HepG2 (cell line): Measurements from ENCODE around the gene RHBDF2. TPM values are rescaled to one million over a fixed set of nuclear protein-coding genes. Genes with fewer than 3 reads are reported as not detected.

Source experiments
- DRAP1 ChIP-seq: IDR thresholded peaks from 2 replicates; pipeline ENCODE4 v1.6.1; 2016; ENCODE audit warnings: missing genetic modification reagents, missing compliant biosample characterization
- FOXO1 ChIP-seq: sonication (generic); formaldehyde crosslinking; IDR thresholded peaks from 2 replicates; pipeline ENCODE4 v1.4.0; 2020; ENCODE audit warnings: missing genetic modification reagents
- GATA4 ChIP-seq: sonication (generic); IDR thresholded peaks from 2 replicates; pipeline ENCODE4 v1.6.1; 2016; ENCODE audit warnings: antibody characterized with exemption, low read depth, borderline replicate concordance
- HMG20B ChIP-seq: conservative IDR thresholded peaks from 2 replicates; pipeline ENCODE4 v1.6.1; 2016; ENCODE audit warnings: missing genetic modification reagents, missing compliant biosample characterization
- HMGXB3 ChIP-seq: sonication (generic); formaldehyde crosslinking; IDR thresholded peaks from 2 replicates; pipeline ENCODE4 v1.4.0; 2020; ENCODE audit warnings: missing genetic modification reagents, borderline replicate concordance
- HMGXB4 ChIP-seq, 2 experiments: sonication (generic) in 1 of 2; formaldehyde crosslinking in 1 of 2; IDR thresholded peaks; 2 replicates each; pipeline versions ENCODE4 v1.4.0 to v1.6.1; 2018 to 2020; ENCODE audit warnings: missing genetic modification reagents in 2 of 2, borderline replicate concordance in 1 of 2, low read depth in 1 of 2, mild to moderate bottlenecking in 1 of 2, missing biosample characterization in 1 of 2
- HOXD1 ChIP-seq: sonication (generic); formaldehyde crosslinking; IDR thresholded peaks from 2 replicates; pipeline ENCODE4 v1.5.0; 2020; ENCODE audit warnings: missing genetic modification reagents
- MED13 ChIP-seq: sonication (generic); formaldehyde crosslinking; IDR thresholded peaks from 2 replicates; pipeline ENCODE4 v1.5.0; 2020; ENCODE audit warnings: missing genetic modification reagents
- MIXL1 ChIP-seq: IDR thresholded peaks from 2 replicates; pipeline ENCODE4 v1.6.1; 2016
- MNT ChIP-seq: fragments of 450-650 bp; IDR thresholded peaks from 2 replicates; pipeline ENCODE4 v1.6.1; 2016
- PHB2 ChIP-seq: fragments of 450-650 bp; IDR thresholded peaks from 2 replicates; pipeline ENCODE4 v1.6.1; 2018; ENCODE audit not compliant: partially characterized antibody
- REST ChIP-seq, 2 experiments: IDR thresholded peaks; 2 replicates each; pipeline ENCODE4 v1.6.1; 2011 to 2012; ENCODE audit warnings: low read length in 2 of 2, borderline replicate concordance in 1 of 2, low read depth in 1 of 2, mild to moderate bottlenecking in 1 of 2, moderate library complexity in 1 of 2
- SMAD1 ChIP-seq: sonication (generic); formaldehyde crosslinking; IDR thresholded peaks from 2 replicates; pipeline ENCODE4 v1.4.0; 2020; ENCODE audit warnings: missing genetic modification reagents, low read depth, mild to moderate bottlenecking, borderline replicate concordance
- TCF7L2 ChIP-seq: IDR thresholded peaks from 2 replicates; pipeline ENCODE4 v1.6.1; 2011; ENCODE audit warnings: mild to moderate bottlenecking, low read depth, low read length, moderate library complexity
- TOPORS ChIP-seq: sonication (generic); formaldehyde crosslinking; IDR thresholded peaks from 2 replicates; pipeline ENCODE4 v1.8.0; 2023; ENCODE audit warnings: mild to moderate bottlenecking, missing genetic modification reagents
- U2AF1 ChIP-seq: fragments of 200-400 bp; formaldehyde crosslinking; optimal IDR thresholded peaks from 2 replicates; pipeline ENCODE3; 2017; ENCODE audit warnings: mild to moderate bottlenecking, low read depth, low read length
- ZKSCAN8 ChIP-seq: IDR thresholded peaks from 2 replicates; pipeline ENCODE4 v1.6.1; 2016; ENCODE audit warnings: borderline replicate concordance, missing genetic modification reagents, missing compliant biosample characterization
- ZNF563 ChIP-seq: sonication (generic); formaldehyde crosslinking; IDR thresholded peaks from 2 replicates; pipeline ENCODE4 v1.8.0; 2022; ENCODE audit warnings: mild to moderate bottlenecking, moderate library complexity, missing genetic modification reagents
- polyA plus RNA-seq, 8 experiments: library from polyadenylated mRNA; depleted of rRNA in 3 of 8; stranded (reverse) in 7 of 8; unstranded in 1 of 8; fragments of >200 nt; fragmentation: Illumina TruSeq in 4 of 8; extraction: Trizol in 4 of 8; gene quantifications; 2 replicates each; pipeline versions ENCODE4 v1.2.1 to v1.2.3, GENCODE V29; 2011 to 2016; ENCODE audit warnings: low read depth in 4 of 8, missing spikeins in 1 of 8, mixed read lengths in 1 of 8; ENCODE audit not compliant: insufficient read depth in 1 of 8
- total RNA-seq, 5 experiments: library from RNA; depleted of rRNA; stranded (reverse); fragments of >200 nt; fragmentation: Illumina TruSeq; extraction: Trizol; gene quantifications; 2 replicates each; pipeline ENCODE4 v1.2.3, GENCODE V29; 2016; ENCODE audit warnings: low read depth in 1 of 5

RHBDF2 gene
- total and polyA plus RNA-seq, 2 of the 13 experiments (the other 11 are each of a cell fraction or from before 2014, with no cell fraction given), result 7.8 to 24.2 TPM

- TF ChIP-seq REST (IDR thresholded peaks at IDR 0.05; ENCODE audit: borderline replicate concordance in 1 of 2, low read depth in 1 of 2, low read length in 2 of 2) (no peak), ZNF563 (CRISPR knock-in tag) (no peak), HMG20B (CRISPR knock-in tag) (no peak), MED13 (no peak), MIXL1 (CRISPR knock-in tag) (no peak), DRAP1 (CRISPR knock-in tag) (no peak), HMGXB3 (CRISPR knock-in tag) (no peak), FOXO1 (CRISPR knock-in tag) (no peak), MNT (peak; percentile 52), HOXD1 (no peak), HMGXB4 (CRISPR knock-in tag; IDR thresholded peaks at IDR 0.05; ENCODE audit: borderline replicate concordance in 1 of 2, low read depth in 1 of 2) (no peak), SMAD1 (CRISPR knock-in tag) (no peak), PHB2 (no peak), GATA4 (no peak), ZKSCAN8 (CRISPR knock-in tag) (no peak), TCF7L2 (no peak), TOPORS (CRISPR knock-in tag) (no peak), U2AF1 (peak; percentile 73)
These were observed 29.0 kb upstream of the RHBDF2 start (continued) for GRCh38 chr17:76530095-76530723.
